ENCODE measurements around the gene CHMP5. TPM values are rescaled to one million over a fixed set of nuclear protein-coding genes. Genes with fewer than 3 reads are reported as not detected.

Gene CHMP5
- total RNA-seq, 4 donors from 2014 or later, result 39.5 to 60.4 (median 56.0) TPM

DNA sequence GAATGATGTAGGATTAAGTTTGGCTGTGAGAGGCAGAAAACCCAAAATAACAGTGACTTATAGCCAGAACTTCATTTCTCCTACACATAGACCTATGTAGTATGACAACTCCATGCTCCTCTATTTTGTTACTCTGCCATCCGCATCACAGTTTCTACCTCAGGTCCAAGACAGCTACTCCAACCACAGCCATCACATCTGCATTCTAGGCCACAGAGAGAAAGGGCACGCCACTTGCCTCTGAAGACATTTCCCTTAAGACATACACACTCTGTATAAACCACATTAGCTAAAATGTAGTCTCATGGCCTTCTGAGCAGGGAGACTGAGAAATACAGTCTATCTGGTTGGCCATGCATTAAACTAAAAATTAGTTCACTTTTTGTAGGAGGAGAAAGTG lies 14.9 kb upstream of the CHMP5 start:
- TF ChIP-seq, protein P1, sequence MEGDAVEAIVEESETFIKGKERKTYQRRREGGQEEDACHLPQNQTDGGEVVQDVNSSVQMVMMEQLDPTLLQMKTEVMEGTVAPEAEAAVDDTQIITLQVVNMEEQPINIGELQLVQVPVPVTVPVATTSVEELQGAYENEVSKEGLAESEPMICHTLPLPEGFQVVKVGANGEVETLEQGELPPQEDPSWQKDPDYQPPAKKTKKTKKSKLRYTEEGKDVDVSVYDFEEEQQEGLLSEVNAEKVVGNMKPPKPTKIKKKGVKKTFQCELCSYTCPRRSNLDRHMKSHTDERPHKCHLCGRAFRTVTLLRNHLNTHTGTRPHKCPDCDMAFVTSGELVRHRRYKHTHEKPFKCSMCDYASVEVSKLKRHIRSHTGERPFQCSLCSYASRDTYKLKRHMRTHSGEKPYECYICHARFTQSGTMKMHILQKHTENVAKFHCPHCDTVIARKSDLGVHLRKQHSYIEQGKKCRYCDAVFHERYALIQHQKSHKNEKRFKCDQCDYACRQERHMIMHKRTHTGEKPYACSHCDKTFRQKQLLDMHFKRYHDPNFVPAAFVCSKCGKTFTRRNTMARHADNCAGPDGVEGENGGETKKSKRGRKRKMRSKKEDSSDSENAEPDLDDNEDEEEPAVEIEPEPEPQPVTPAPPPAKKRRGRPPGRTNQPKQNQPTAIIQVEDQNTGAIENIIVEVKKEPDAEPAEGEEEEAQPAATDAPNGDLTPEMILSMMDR (IDR thresholded peaks at IDR 0.05), result no peak
- DNase-seq (ENCODE audit: low spot score), result no peak
- ATAC-seq (ENCODE audit: low FRiP score), result no peak

DNA sequence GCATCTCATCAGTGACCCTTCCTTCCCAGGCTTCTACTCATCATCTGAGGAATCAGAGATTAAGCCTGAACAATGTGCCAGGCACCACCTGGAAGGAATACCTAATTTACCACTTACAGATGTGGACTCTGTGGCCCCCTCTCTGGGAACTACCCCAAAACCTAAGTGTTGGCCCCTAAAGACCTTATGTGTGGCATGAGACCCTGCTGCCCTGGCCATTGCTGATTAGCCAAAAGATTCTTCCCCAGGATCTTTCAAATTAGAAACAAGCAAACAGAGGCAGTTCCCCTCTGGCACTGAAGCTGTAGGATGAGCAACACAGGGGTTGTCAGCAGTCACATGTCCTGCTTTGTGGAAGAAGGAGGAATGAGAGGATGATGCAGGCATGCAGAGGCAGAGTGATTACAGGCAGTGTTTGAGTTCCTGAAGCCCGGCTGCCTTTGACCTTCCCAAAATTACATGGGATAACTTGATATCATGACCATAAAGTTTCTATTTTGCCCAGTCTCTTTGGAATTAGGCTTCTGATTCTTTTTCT lies 14.3 kb upstream of the CHMP5 start:
- TF ChIP-seq, protein P1 (IDR thresholded peaks at IDR 0.05), result no peak
- ATAC-seq (ENCODE audit: low FRiP score) (no peak), DNase-seq (ENCODE audit: low spot score) (no peak)

DNA sequence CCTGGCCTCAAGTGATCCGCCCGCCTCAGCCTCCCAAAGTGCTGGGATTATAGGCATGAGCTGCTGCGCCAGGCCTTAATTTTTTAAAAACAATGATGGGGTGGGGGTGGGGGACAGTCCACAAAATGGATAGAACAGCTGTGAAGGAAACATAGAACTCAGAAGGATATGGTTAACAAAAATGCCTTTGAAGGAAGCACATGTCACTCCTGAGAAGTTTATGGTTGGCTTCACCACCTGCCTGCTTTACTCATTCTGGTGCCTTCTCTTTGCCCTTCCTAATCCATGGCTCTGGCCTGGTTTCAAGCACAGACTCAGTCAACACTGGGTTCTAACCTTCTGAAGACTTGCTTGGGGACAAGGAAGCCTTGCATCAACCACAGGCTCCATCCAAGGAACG lies 10.6 kb upstream of the CHMP5 start:
- TF ChIP-seq, protein P1 (IDR thresholded peaks at IDR 0.05), result no peak
- DNase-seq (ENCODE audit: low spot score), result no peak
- no peak for ATAC-seq (ENCODE audit: low FRiP score)

DNA sequence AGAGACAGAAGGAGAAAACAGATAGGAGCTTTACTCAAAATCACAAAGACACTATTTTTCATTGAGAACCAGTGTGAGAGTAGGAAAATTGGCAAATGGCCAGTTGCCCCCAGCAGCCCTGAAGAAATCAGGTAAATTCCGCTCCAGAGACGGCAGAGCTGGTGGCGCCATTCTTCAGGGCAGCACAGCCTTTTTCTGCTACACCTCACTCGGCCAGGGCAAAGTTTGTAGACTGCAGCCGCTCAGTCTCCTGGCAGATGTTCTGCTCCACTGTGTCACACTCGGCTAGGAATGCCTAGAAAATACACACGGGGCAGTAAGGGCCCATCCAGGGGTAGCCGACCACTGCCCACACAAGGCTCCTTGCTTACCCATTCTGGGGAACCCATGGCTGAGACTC lies 9.8 kb upstream of the CHMP5 start:
- TF ChIP-seq, protein P1 (IDR thresholded peaks at IDR 0.05), result no peak
- ATAC-seq (ENCODE audit: low FRiP score) (no peak), DNase-seq (ENCODE audit: low spot score) (no peak)

DNA sequence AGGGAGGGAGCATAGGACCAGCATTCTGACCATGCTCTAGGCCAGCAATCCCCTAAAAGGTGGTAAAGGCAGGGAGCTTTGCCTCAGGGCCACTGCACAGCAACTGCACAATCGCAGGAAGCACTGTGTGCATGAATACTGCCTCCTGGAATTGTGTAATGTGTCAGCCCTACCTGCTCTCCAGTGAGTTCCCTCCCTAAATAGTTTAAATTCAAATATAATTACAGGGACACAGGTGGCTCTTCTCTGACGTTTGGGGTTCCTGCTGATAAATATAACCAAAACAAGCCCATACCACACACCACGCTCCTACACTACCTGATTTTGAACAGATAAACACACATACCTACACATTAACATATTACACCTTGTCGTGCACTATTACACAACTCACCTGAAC lies 9.4 kb upstream of the CHMP5 start:
- ATAC-seq (ENCODE audit: low FRiP score) (no peak), DNase-seq (ENCODE audit: low spot score) (no peak)
- TF ChIP-seq, protein P1 (IDR thresholded peaks at IDR 0.05), result no peak

DNA sequence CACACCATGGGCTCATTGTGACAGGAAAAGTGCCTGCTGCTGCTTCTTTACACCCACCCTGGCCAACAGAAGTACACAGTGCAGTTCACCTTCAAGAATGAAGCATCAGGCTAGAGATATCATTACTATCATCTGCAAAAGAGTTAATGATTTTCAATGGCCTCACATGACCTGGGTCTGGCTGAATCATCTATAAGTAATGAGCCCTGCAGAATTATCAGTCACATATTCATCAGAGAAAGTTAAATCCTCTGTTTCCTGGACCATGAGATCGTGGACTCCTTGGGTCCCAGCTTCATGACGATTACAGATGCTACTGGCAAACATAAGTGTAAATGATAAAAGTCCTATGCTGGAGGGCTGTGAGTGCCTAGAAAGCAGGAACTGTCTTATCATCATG lies 8.6 kb upstream of the CHMP5 start:
- DNase-seq (ENCODE audit: low spot score), result no peak
- TF ChIP-seq, protein P1 (IDR thresholded peaks at IDR 0.05), result no peak
- no peak for ATAC-seq (ENCODE audit: low FRiP score)

DNA sequence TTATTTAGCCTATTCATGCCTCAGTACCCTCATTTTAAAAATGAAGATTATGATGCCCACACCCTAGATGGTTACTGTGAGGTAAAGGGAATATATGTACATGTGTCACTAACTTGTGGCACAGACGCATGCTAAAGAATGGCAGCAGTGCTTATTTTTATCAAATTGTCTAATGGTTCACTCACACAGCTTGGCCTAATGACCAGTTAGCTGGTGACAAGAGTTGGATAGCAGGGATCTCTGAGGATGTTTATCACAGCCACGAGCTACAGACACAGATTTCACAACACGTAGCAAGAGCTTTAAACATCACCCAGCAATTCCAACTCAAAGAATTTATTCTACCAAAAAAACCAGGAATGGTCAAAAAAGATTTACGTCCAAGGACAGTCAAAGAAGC lies 7.6 kb upstream of the CHMP5 start:
- TF ChIP-seq, protein P1 (IDR thresholded peaks at IDR 0.05), result no peak
- DNase-seq (ENCODE audit: low spot score) (no peak), ATAC-seq (ENCODE audit: low FRiP score) (no peak)

Data from omental fat pad (tissue), 4 donors.